ENCODE measurements around the gene NAT16.
"Not testable (repeated sequence)": the region's sequence is repeated elsewhere in the genome, so short reads cannot be mapped to it uniquely, and the experiment has no call there.

NAT16 gene

GRCh38 chr7:101207459-101207858, 27.4 kb upstream of the NAT16 start:
- Histone ChIP-seq H3K27ac (no peak overlapping the region), H3K36me3 (ENCODE audit: control insufficient read depth, insufficient read depth, low read length) (no peaks in the 10 kb centered on the region), H3K4me3 (ENCODE audit: low read depth, low read length) (no peak overlapping the region), H2AFZ (no peak overlapping the region), H3K27me3 (ENCODE audit: control insufficient read depth, insufficient read depth, low read length) (no peaks in the 10 kb centered on the region), H3K4me2 (ENCODE audit: low read length) (no peak overlapping the region), H3K79me2 (no peaks in the 10 kb centered on the region), H3K9me3 (ENCODE audit: control insufficient read depth, low read length) (no peaks in the 10 kb centered on the region), H3K9ac (no peak overlapping the region), H3K4me1 (no peaks in the 10 kb centered on the region)
- no peak for TF ChIP-seq CTCF (IDR thresholded peaks at IDR 0.05)

DNA sequence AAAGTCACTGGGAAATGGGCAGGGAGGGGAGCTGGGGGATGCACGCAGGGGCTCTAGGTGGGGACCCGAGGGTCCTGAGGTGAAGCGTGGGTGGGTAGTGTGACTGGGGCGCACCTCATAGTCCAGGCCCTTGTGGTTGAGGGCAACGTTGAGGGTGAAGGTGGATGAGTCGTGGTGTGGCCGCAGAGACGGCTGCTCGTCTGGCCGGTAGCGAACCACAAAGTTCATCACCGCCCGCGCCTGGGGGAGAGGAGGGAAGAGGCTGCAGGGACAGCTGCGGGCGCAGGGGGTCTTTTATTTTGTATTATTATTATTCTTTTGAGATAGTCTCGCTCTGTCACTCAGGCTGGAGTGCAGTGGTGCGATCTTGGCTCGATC, 26.6 kb upstream of the NAT16 start:
- Histone ChIP-seq H3K4me1 (no peaks in the 10 kb centered on the region), H3K36me3 (ENCODE audit: control insufficient read depth, insufficient read depth, low read length) (no peaks in the 10 kb centered on the region), H3K27me3 (ENCODE audit: control insufficient read depth, insufficient read depth, low read length) (no peaks in the 10 kb centered on the region)

GRCh38 chr7:101205901-101206664, 26.0 kb upstream of the NAT16 start:
- Histone ChIP-seq H3K9me3 (ENCODE audit: control insufficient read depth, low read length) (no peaks in the 10 kb centered on the region), H3K9ac (no peak overlapping the region), H3K79me2 (no peaks in the 10 kb centered on the region), H3K4me1 (no peaks in the 10 kb centered on the region), H3K4me3 (ENCODE audit: low read depth, low read length) (no peak overlapping the region), H3K36me3 (ENCODE audit: control insufficient read depth, insufficient read depth, low read length) (no peaks in the 10 kb centered on the region), H2AFZ (no peak overlapping the region), H3K27me3 (ENCODE audit: control insufficient read depth, insufficient read depth, low read length) (no peaks in the 10 kb centered on the region), H3K27ac (no peak overlapping the region), H3K4me2 (ENCODE audit: low read length) (no peak overlapping the region)
- no peak for TF ChIP-seq CTCF (IDR thresholded peaks at IDR 0.05)

More for the DNA sequence above, 26.6 kb upstream of the NAT16 start:
- TF ChIP-seq CTCF (IDR thresholded peaks at IDR 0.05) = no peak
- no peak overlapping the region for H2AFZ ChIP-seq
- no peak overlapping the region for H3K4me2 ChIP-seq (ENCODE audit: low read length)
- H3K79me2 ChIP-seq = no peaks in the 10 kb centered on the region
- no peak overlapping the region for H3K27ac ChIP-seq
- no peak overlapping the region for H3K9ac ChIP-seq
- no peaks in the 10 kb centered on the region for H3K9me3 ChIP-seq (ENCODE audit: control insufficient read depth, low read length)
- no peak overlapping the region for H3K4me3 ChIP-seq (ENCODE audit: low read depth, low read length)

- H3K36me3 ChIP-seq (ENCODE audit: control insufficient read depth, insufficient read depth, low read length); H3K9me3 ChIP-seq (ENCODE audit: control insufficient read depth, low read length); H3K27ac ChIP-seq; H3K4me2 ChIP-seq (ENCODE audit: low read length); H3K9ac ChIP-seq; H2AFZ ChIP-seq; H3K79me2 ChIP-seq; H3K27me3 ChIP-seq (ENCODE audit: control insufficient read depth, insufficient read depth, low read length); H3K4me1 ChIP-seq; H3K4me3 ChIP-seq (ENCODE audit: low read depth, low read length): not testable (repeated sequence)
Observed at GRCh38 chr7:101203740-101204738, 23.9 kb upstream of the NAT16 start.

GRCh38 chr7:101202603-101202918, 22.5 kb upstream of the NAT16 start:
- Histone ChIP-seq H3K9me3 (ENCODE audit: control insufficient read depth, low read length) (no peaks in the 10 kb centered on the region), H3K4me2 (ENCODE audit: low read length) (no peak overlapping the region), H3K9ac (no peak overlapping the region), H2AFZ (no peak overlapping the region), H3K4me3 (ENCODE audit: low read depth, low read length) (no peak overlapping the region), H3K36me3 (ENCODE audit: control insufficient read depth, insufficient read depth, low read length) (no peaks in the 10 kb centered on the region), H3K27ac (no peak overlapping the region), H3K4me1 (no peaks in the 10 kb centered on the region), H3K27me3 (ENCODE audit: control insufficient read depth, insufficient read depth, low read length) (no peaks in the 10 kb centered on the region), H3K79me2 (no peaks in the 10 kb centered on the region)
- TF ChIP-seq CTCF (IDR thresholded peaks at IDR 0.05) = no peak

All from parathyroid adenoma (tissue), 2 donors.